HG02981 (cell line): ENCODE measurements around the gene SLC12A8.

ENCODE experiments used
- ATAC-seq: cut with Tn5 transposase; IDR thresholded peaks from one replicate; pipeline ENCODE4 v1.9.1; 2021; ENCODE audit warnings: mild to moderate bottlenecking, moderate library complexity; ENCODE audit not compliant: unreplicated experiment

Gene SLC12A8

GRCh38 chr3:125035217-125035616 is 177.3 kb downstream of the SLC12A8 start:
- no peak for ATAC-seq

- no peak for ATAC-seq
These were observed 178.9 kb downstream of the SLC12A8 start for GRCh38 chr3:125033616-125034015.

GRCh38 chr3:125033135-125033534 is 179.4 kb downstream of the SLC12A8 start:
- no peak for ATAC-seq

GRCh38 chr3:125032683-125033082 is 179.9 kb downstream of the SLC12A8 start:
- no peak for ATAC-seq
